Ovary (tissue), 9 donors: ENCODE results near the gene RAPGEF4. TPM values are rescaled to one million over a fixed set of nuclear protein-coding genes. Genes with fewer than 3 reads are reported as not detected.
A peak's percentile ranks its signal among the peaks of the same experiment; 100 is the strongest.

Experiments used
- DNase-seq, 5 donors: peaks; one replicate each; pipeline ENCODE4 v3.0.0-alpha.2; 2019 to 2020
- H3K27ac ChIP-seq, 2 donors: fragments of 200-600 bp; one replicate each; pipeline versions ENCODE4 v1.5.1 to v1.8.0; 2019 to 2022
- H3K27me3 ChIP-seq: fragments of 200-600 bp; one replicate; pipeline ENCODE4 v1.8.0; 2022
- H3K36me3 ChIP-seq: fragments of 200-600 bp; sonication (generic); one replicate; pipeline ENCODE4 v1.5.1; 2019
- H3K4me1 ChIP-seq: one replicate; pipeline ENCODE4 v1.8.1; 2013; ENCODE audit warnings: mild to moderate bottlenecking, moderate library complexity; ENCODE audit not compliant: insufficient read depth
- H3K4me3 ChIP-seq: fragments of 200-600 bp; sonication (generic); one replicate; pipeline ENCODE4 v1.5.1; 2017
- H3K9me3 ChIP-seq, 2 donors: fragments of 200-600 bp in 1 of 2; sonication (generic) in 1 of 2; one replicate each; pipeline versions ENCODE4 v1.5.1 to v1.8.1; 2013 to 2019; ENCODE audit warnings: mild to moderate bottlenecking in 1 of 2, moderate library complexity in 1 of 2
- CTCF ChIP-seq, 3 donors: fragments of 450-650 bp in 2 of 3; fragments of 200-600 bp in 1 of 3; IDR thresholded peaks; one replicate each; pipeline versions ENCODE4 v1.5.1 to v1.8.0; 2016 to 2022; ENCODE audit warnings: antibody characterized with exemption in 3 of 3, mild to moderate bottlenecking in 1 of 3
- EP300 ChIP-seq: sonication (generic); formaldehyde crosslinking; IDR thresholded peaks from one replicate; pipeline ENCODE4 v1.6.1; 2017; ENCODE audit warnings: antibody characterized with exemption
- POLR2A ChIP-seq: fragments of 450-650 bp; IDR thresholded peaks from one replicate; pipeline ENCODE4 v1.6.1; 2017; ENCODE audit warnings: antibody characterized with exemption, mild to moderate bottlenecking, moderate library complexity
- WGBS, 3 donors: extraction: QIAGEN DNeasy Blood & Tissue Kit in 1 of 3; methylation state at CpG; one replicate each; pipeline versions ENCODE4 v1.1.5 to v1.1.7; 2013 to 2017; 5-methylcytosine and 5-hydroxymethylcytosine counted together
- intact Hi-C, 4 donors: fragments of 100-400 bp; cut with DNase I; formaldehyde crosslinking; loops; one replicate each; pipeline versions ENCODE4 v1.11.0 to v1.15.1; 2022 to 2023
- polyA plus RNA-seq, 2 donors: library from polyadenylated mRNA; stranded (reverse); fragments of 200-250 nt in 1 of 2; fragments of 350-450 nt in 1 of 2; fragmentation: Illumina TruSeq in 1 of 2; extraction: RNeasy Lipid Tissue Mini Kit (QIAGEN cat#74804) in 1 of 2; gene quantifications; one replicate each; pipeline ENCODE4 v1.2.3, GENCODE V29; 2013 to 2014
- total RNA-seq, 7 donors: library from RNA; depleted of rRNA in 2 of 7; stranded (reverse); fragments of >200 nt in 2 of 7; fragmentation: NEBNext Ultra II Directional in 3 of 7; extraction: Animal tissue kit (Norgen Biotek cat#: 25700) in 3 of 7; gene quantifications; one replicate each; pipeline versions ENCODE4 v1.1.0 to v1.2.4, GENCODE V29; 2016 to 2023
- donor health status: DM: no; HTN: no; CAD: no; lungs with moderate emphysema.
- donor health status: DM: no; HTN: no; CAD: no.
- donor health status: Bipolar disorder and iron deficiency.
- donor health status: DM: yes; HTN: yes; CAD: no.
- donor health status: DM: no; HTN: no; CAD: no.
- donor health status: DM: yes; HTN: yes; CAD: no.

The RAPGEF4 gene
- total and polyA plus RNA-seq, 9 donors: 6.8 to 24.6 (median 8.3) TPM

GRCh38 chr2:172726172-172726735, 9.4 kb upstream of the RAPGEF4 start:
- intact Hi-C loops: no loop called here
- Histone ChIP-seq H3K4me3 (no peak overlapping the region), H3K27ac (no peak overlapping the region), H3K9me3 (no peaks in the 10 kb centered on the region), H3K4me1 (no peaks in the 10 kb centered on the region), H3K36me3 (no peaks in the 10 kb centered on the region), H3K27me3 (no peaks in the 10 kb centered on the region)
- WGBS, 3 donors: 81 to 84% (median 83%) methylated on average over 8 of the region's 8 CpGs
- DNase-seq: no peak
- TF ChIP-seq CTCF (IDR thresholded peaks at IDR 0.05): no peak
- no peak for TF ChIP-seq EP300
- TF ChIP-seq POLR2A: no peak

GRCh38 chr2:172730411-172730810, 5.2 kb upstream of the RAPGEF4 start:
- no peaks in the 10 kb centered on the region for H3K4me1 ChIP-seq
- H3K27ac ChIP-seq: no peak overlapping the region
- H3K9me3 ChIP-seq: no peaks in the 10 kb centered on the region
- no peak for DNase-seq
- 93 to 96% (median 94%) methylated on average over 2 of the region's 2 CpGs for WGBS, 3 donors
- TF ChIP-seq EP300: no peak
- TF ChIP-seq POLR2A: no peak
- no peak for TF ChIP-seq CTCF (IDR thresholded peaks at IDR 0.05)
- H3K36me3 ChIP-seq: no peaks in the 10 kb centered on the region
- no peak overlapping the region for H3K4me3 ChIP-seq
- intact Hi-C loops: no loop called here
- no peaks in the 10 kb centered on the region for H3K27me3 ChIP-seq

- 26 to 34% (median 33%) methylated on average over 24 of the region's 24 CpGs for WGBS, 3 donors
- intact Hi-C loops: no loop called here
Measured at GRCh38 chr2:172734711-172735581, 699 bp upstream of the RAPGEF4 start.

More at GRCh38 chr2:172734711-172735581, 699 bp upstream of the RAPGEF4 start:
- no peak for DNase-seq
- Histone ChIP-seq H3K4me3 (peak overlapping the region; percentile 25), H3K9me3 (no peaks in the 10 kb centered on the region), H3K36me3 (no peaks in the 10 kb centered on the region), H3K27ac (no peak overlapping the region), H3K27me3 (no peaks in the 10 kb centered on the region), H3K4me1 (no peaks in the 10 kb centered on the region)
- TF ChIP-seq EP300: no peak
- no peak for TF ChIP-seq POLR2A
- no peak for TF ChIP-seq CTCF (IDR thresholded peaks at IDR 0.05)
